WTC11 (cell line): ENCODE measurements around the gene SDK2. TPM values are rescaled to one million over a fixed set of nuclear protein-coding genes. Genes with fewer than 3 reads are reported as not detected.

Experiments used
- ATAC-seq: fragments of 200-7000 bp; cut with Tn5 transposase; 2 replicates; pipeline ENCODE4 v1.10.0; 2021; ENCODE audit warnings: mild to moderate bottlenecking, moderate library complexity
- CTCF ChIA-PET: fragments of 300-600 bp; sonication (Branson Sonifier 250); formaldehyde crosslinking; loops from one replicate; lab custom pipeline; 2021; ENCODE audit warnings: antibody characterized with exemption; lab: Charles Lee
- POLR2A ChIA-PET: fragments of 350-600 bp; sonication (Branson Sonifier 250); formaldehyde crosslinking; loops from one replicate; lab custom pipeline; 2021; ENCODE audit warnings: antibody characterized with exemption; lab: Charles Lee
- DNase-seq: peaks from one replicate; pipeline ENCODE4 v3.0.0; 2021; ENCODE audit warnings: low spot score
- H3K27ac Mint-ChIP-seq: 2 replicates; pipeline ENCODE4 v1.8.0; 2021; ENCODE audit warnings: mixed read lengths
- H3K27me3 Mint-ChIP-seq: 2 replicates; pipeline ENCODE4 v1.8.0; 2021; ENCODE audit warnings: low read depth, mild to moderate bottlenecking, moderate library complexity, mixed read lengths
- H3K36me3 Mint-ChIP-seq: 2 replicates; pipeline ENCODE4 v1.8.0; 2021; ENCODE audit warnings: mixed read lengths
- H3K4me1 Mint-ChIP-seq: 2 replicates; pipeline ENCODE4 v1.8.0; 2022; ENCODE audit warnings: mixed read lengths
- H3K4me3 Mint-ChIP-seq: 2 replicates; pipeline ENCODE4 v1.8.0; 2021; ENCODE audit warnings: mild to moderate bottlenecking, moderate library complexity, mixed read lengths
- H3K9me3 Mint-ChIP-seq: 2 replicates; pipeline ENCODE4 v1.8.0; 2021; ENCODE audit warnings: mixed read lengths
- CREM ChIP-seq: sonication (generic); formaldehyde crosslinking; IDR thresholded peaks from 2 replicates; pipeline ENCODE4 v1.8.1; 2022; ENCODE audit warnings: mild to moderate bottlenecking, missing genetic modification reagents, moderate library complexity
- ETV6 ChIP-seq: sonication (generic); formaldehyde crosslinking; IDR thresholded peaks from 2 replicates; pipeline ENCODE4 v1.8.1; 2022; ENCODE audit warnings: mild to moderate bottlenecking, missing genetic modification reagents
- FOXP1 ChIP-seq: sonication (generic); formaldehyde crosslinking; IDR thresholded peaks from 2 replicates; pipeline ENCODE4 v1.8.0; 2022; ENCODE audit warnings: missing genetic modification reagents, mild to moderate bottlenecking, moderate library complexity, borderline replicate concordance
- GABPB1 ChIP-seq: sonication (generic); formaldehyde crosslinking; IDR thresholded peaks from 2 replicates; pipeline ENCODE4 v1.8.1; 2023; ENCODE audit warnings: mild to moderate bottlenecking, missing genetic modification reagents
- GTF2I ChIP-seq: fragments of 250-450 bp; sonication (Bioruptor Pico); conservative IDR thresholded peaks from 2 replicates; pipeline ENCODE4 v1.4.0; 2021; ENCODE audit warnings: mild to moderate bottlenecking
- HMGA2 ChIP-seq: fragments of 250-450 bp; sonication (Bioruptor Pico); IDR thresholded peaks from 2 replicates; pipeline ENCODE4 v1.4.0; 2021; ENCODE audit warnings: mild to moderate bottlenecking, moderate library complexity
- IRF2 ChIP-seq: sonication (generic); formaldehyde crosslinking; IDR thresholded peaks from 2 replicates; pipeline ENCODE4 v1.8.0; 2022; ENCODE audit warnings: low read depth, missing genetic modification reagents, borderline replicate concordance
- JUN ChIP-seq: sonication (generic); formaldehyde crosslinking; IDR thresholded peaks from 2 replicates; pipeline ENCODE4 v1.8.0; 2023; ENCODE audit warnings: mild to moderate bottlenecking, missing genetic modification reagents
- MYBL2 ChIP-seq: sonication (generic); formaldehyde crosslinking; IDR thresholded peaks from 2 replicates; pipeline ENCODE4 v1.8.1; 2023; ENCODE audit warnings: mild to moderate bottlenecking, moderate library complexity, missing genetic modification reagents
- NFYB ChIP-seq: sonication (generic); formaldehyde crosslinking; conservative IDR thresholded peaks from 2 replicates; pipeline ENCODE4 v1.8.0; 2022; ENCODE audit warnings: low read depth, missing genetic modification reagents
- NR1H2 ChIP-seq: sonication (generic); formaldehyde crosslinking; IDR thresholded peaks from 2 replicates; pipeline ENCODE4 v1.9.0; 2021; ENCODE audit warnings: mild to moderate bottlenecking, moderate library complexity, missing genetic modification reagents
- PREB ChIP-seq: sonication (generic); formaldehyde crosslinking; IDR thresholded peaks from 2 replicates; pipeline ENCODE4 v1.8.1; 2022; ENCODE audit warnings: mild to moderate bottlenecking, missing genetic modification reagents, moderate library complexity, borderline replicate concordance
- SMAD3 ChIP-seq: sonication (generic); formaldehyde crosslinking; IDR thresholded peaks from 2 replicates; pipeline ENCODE4 v1.8.0; 2022; ENCODE audit warnings: missing genetic modification reagents, mild to moderate bottlenecking, borderline replicate concordance
- SOX15 ChIP-seq: fragments of 250-450 bp; sonication (Bioruptor Pico); IDR thresholded peaks from 2 replicates; pipeline ENCODE4 v1.9.0; 2021; ENCODE audit warnings: mild to moderate bottlenecking
- ZBTB43 ChIP-seq: sonication (generic); formaldehyde crosslinking; IDR thresholded peaks from 2 replicates; pipeline ENCODE4 v1.8.1; 2023; ENCODE audit warnings: mild to moderate bottlenecking, missing genetic modification reagents
- ZNF219 ChIP-seq: sonication (generic); formaldehyde crosslinking; IDR thresholded peaks from 2 replicates; pipeline ENCODE4 v1.8.0; 2023; ENCODE audit warnings: missing genetic modification reagents, mild to moderate bottlenecking, borderline replicate concordance
- ZNF263 ChIP-seq: sonication (generic); formaldehyde crosslinking; IDR thresholded peaks from 2 replicates; pipeline ENCODE4 v1.8.1; 2022; ENCODE audit warnings: low read depth, mild to moderate bottlenecking, moderate library complexity, missing genetic modification reagents
- ZNF671 ChIP-seq: fragments of 250-450 bp; sonication (Bioruptor Pico); IDR thresholded peaks from 2 replicates; pipeline ENCODE4 v1.8.0; 2021; ENCODE audit warnings: mild to moderate bottlenecking
- total RNA-seq: library from RNA; stranded (reverse); gene quantifications from 3 replicates; pipeline ENCODE4 v1.2.3, GENCODE V29; 2021
- TF ChIP-seq, protein P1 (sequence below): fragments of 250-450 bp; sonication (Bioruptor Pico); IDR thresholded peaks from 2 replicates; pipeline ENCODE4 v1.9.0; 2021; ENCODE audit warnings: mild to moderate bottlenecking
- TF ChIP-seq, protein P2 (sequence below): sonication (generic); formaldehyde crosslinking; IDR thresholded peaks from 2 replicates; pipeline ENCODE4 v1.8.1; 2023; ENCODE audit warnings: mild to moderate bottlenecking, moderate library complexity, missing genetic modification reagents
- TF ChIP-seq, protein P3 (sequence below): sonication (generic); formaldehyde crosslinking; IDR thresholded peaks from 2 replicates; pipeline ENCODE4 v1.8.1; 2022; ENCODE audit warnings: mild to moderate bottlenecking, moderate library complexity, missing genetic modification reagents
- TF ChIP-seq, protein P4 (sequence below): sonication (generic); formaldehyde crosslinking; IDR thresholded peaks from 2 replicates; pipeline ENCODE4 v1.8.1; 2023; ENCODE audit warnings: mild to moderate bottlenecking, missing genetic modification reagents, moderate library complexity

SDK2 gene
- total RNA-seq, 1 experiment from 2014 or later: 14.8 TPM

GRCh38 chr17:73513426-73513825 is 130.8 kb downstream of the SDK2 start:
- ChIA-PET POLR2A (no interaction called here), CTCF (interaction anchor here (1.0 to 2.5 kb wide), 3 partner anchors 8 to 84 kb away, joined by 3 to 10 read pairs (median 8); no protein-coding TSS in a partner anchor)
- no peaks in the 10 kb centered on the region for H3K9me3 Mint-ChIP-seq
- H3K27ac Mint-ChIP-seq: no peak overlapping the region
- peaks cover 24% of the 10 kb centered on the region for H3K4me1 Mint-ChIP-seq
- H3K36me3 Mint-ChIP-seq: no peaks in the 10 kb centered on the region
- no peak overlapping the region for H3K4me3 Mint-ChIP-seq
- no peaks in the 10 kb centered on the region for H3K27me3 Mint-ChIP-seq
- no peak for TF ChIP-seq MYBL2 (CRISPR knock-in tag)
- TF ChIP-seq NR1H2: no peak
- TF ChIP-seq HMGA2 (CRISPR knock-in tag): no peak
- no peak for TF ChIP-seq ETV6 (CRISPR knock-in tag)
- TF ChIP-seq NFYB (CRISPR knock-in tag): no peak
- TF ChIP-seq ZNF219: no peak
- TF ChIP-seq, protein P1, sequence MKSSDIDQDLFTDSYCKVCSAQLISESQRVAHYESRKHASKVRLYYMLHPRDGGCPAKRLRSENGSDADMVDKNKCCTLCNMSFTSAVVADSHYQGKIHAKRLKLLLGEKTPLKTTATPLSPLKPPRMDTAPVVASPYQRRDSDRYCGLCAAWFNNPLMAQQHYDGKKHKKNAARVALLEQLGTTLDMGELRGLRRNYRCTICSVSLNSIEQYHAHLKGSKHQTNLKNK: no peak
- TF ChIP-seq PREB (CRISPR knock-in tag): no peak
- DNase-seq (no peak), ATAC-seq (no peak)

- DNase-seq: no peak
- Mint-ChIP-seq H3K27ac (no peak overlapping the region), H3K36me3 (no peaks in the 10 kb centered on the region), H3K27me3 (no peaks in the 10 kb centered on the region), H3K9me3 (no peaks in the 10 kb centered on the region), H3K4me3 (no peak overlapping the region), H3K4me1 (peaks cover 29% of the 10 kb centered on the region)
- POLR2A ChIA-PET: no interaction called here
- no peak for ATAC-seq
- CTCF ChIA-PET: interaction anchor here (2.1 kb wide), 1 partner anchor 82 kb away, joined by 8 read pairs; no protein-coding TSS in a partner anchor
- TF ChIP-seq FOXP1 (CRISPR knock-in tag) (no peak), GTF2I (no peak), PREB (CRISPR knock-in tag) (no peak), IRF2 (CRISPR knock-in tag) (no peak), CREM (CRISPR knock-in tag) (no peak), JUN (CRISPR knock-in tag) (no peak), ZBTB43 (no peak), GABPB1 (CRISPR knock-in tag) (no peak), SMAD3 (CRISPR knock-in tag) (no peak), ZNF263 (CRISPR knock-in tag) (no peak), ZNF671 (no peak), SOX15 (CRISPR knock-in tag) (no peak)
- TF ChIP-seq, protein P2, sequence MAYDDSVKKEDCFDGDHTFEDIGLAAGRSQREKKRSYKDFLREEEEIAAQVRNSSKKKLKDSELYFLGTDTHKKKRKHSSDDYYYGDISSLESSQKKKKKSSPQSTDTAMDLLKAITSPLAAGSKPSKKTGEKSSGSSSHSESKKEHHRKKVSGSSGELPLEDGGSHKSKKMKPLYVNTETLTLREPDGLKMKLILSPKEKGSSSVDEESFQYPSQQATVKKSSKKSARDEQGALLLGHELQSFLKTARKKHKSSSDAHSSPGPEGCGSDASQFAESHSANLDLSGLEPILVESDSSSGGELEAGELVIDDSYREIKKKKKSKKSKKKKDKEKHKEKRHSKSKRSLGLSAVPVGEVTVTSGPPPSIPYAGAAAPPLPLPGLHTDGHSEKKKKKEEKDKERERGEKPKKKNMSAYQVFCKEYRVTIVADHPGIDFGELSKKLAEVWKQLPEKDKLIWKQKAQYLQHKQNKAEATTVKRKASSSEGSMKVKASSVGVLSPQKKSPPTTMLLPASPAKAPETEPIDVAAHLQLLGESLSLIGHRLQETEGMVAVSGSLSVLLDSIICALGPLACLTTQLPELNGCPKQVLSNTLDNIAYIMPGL: no peak
- TF ChIP-seq, protein P3, sequence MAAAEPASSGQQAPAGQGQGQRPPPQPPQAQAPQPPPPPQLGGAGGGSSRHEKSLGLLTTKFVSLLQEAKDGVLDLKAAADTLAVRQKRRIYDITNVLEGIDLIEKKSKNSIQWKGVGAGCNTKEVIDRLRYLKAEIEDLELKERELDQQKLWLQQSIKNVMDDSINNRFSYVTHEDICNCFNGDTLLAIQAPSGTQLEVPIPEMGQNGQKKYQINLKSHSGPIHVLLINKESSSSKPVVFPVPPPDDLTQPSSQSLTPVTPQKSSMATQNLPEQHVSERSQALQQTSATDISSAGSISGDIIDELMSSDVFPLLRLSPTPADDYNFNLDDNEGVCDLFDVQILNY (CRISPR knock-in tag): no peak
- TF ChIP-seq, protein P4, sequence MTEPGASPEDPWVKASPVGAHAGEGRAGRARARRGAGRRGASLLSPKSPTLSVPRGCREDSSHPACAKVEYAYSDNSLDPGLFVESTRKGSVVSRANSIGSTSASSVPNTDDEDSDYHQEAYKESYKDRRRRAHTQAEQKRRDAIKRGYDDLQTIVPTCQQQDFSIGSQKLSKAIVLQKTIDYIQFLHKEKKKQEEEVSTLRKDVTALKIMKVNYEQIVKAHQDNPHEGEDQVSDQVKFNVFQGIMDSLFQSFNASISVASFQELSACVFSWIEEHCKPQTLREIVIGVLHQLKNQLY (CRISPR knock-in tag): no peak
- TF ChIP-seq, all 79 proteins: peak for 0
Measured at GRCh38 chr17:73511719-73512115, 132.5 kb downstream of the SDK2 start.
